Kidney (tissue), 14 donors: Measurements from ENCODE around the gene AGPS. TPM values are rescaled to one million over a fixed set of nuclear protein-coding genes. Genes with fewer than 3 reads are reported as not detected.
"Not testable (repeated sequence)": the region's sequence is repeated elsewhere in the genome, so short reads cannot be mapped to it uniquely, and the experiment has no call there.

Experiments
- DNase-seq, 5 donors: peaks; one replicate each; pipeline ENCODE4 v3.0.0-alpha.2; 2013 to 2020
- FAIRE-seq: peaks from 2 replicates; lab custom pipeline; 2012; peaks lifted over from hg19 to GRCh38; lab: Jason Lieb, UNC
- H3K27ac ChIP-seq, 2 donors: one replicate each; pipeline ENCODE4 v1.7.0; 2013; ENCODE audit warnings: low read depth in 2 of 2, low read length in 2 of 2, inconsistent platforms in 1 of 2
- H3K27me3 ChIP-seq: one replicate; pipeline ENCODE4 v1.7.1; 2013; ENCODE audit warnings: low read length, inconsistent platforms; ENCODE audit not compliant: control insufficient read depth, insufficient read depth
- H3K36me3 ChIP-seq, 3 donors: one replicate each; pipeline versions ENCODE4 v1.7.0 to v1.7.1; 2013; ENCODE audit warnings: low read length in 3 of 3, control low read depth in 1 of 3, inconsistent platforms in 1 of 3; ENCODE audit not compliant: insufficient read depth in 3 of 3, control insufficient read depth in 2 of 3
- H3K4me1 ChIP-seq, 3 donors: one replicate each; pipeline versions ENCODE4 v1.7.0 to v1.7.1; 2013; ENCODE audit warnings: low read length in 3 of 3, inconsistent platforms in 1 of 3, low read depth in 1 of 3; ENCODE audit not compliant: control insufficient read depth in 2 of 3, insufficient read depth in 2 of 3
- H3K4me3 ChIP-seq, 3 donors: one replicate each; pipeline versions ENCODE4 v1.7.0 to v1.8.1; 2013; ENCODE audit warnings: low read length in 3 of 3, control low read depth in 1 of 3, inconsistent platforms in 1 of 3
- H3K9ac ChIP-seq, 3 donors: one replicate each; pipeline versions ENCODE4 v1.7.0 to v1.7.1; 2013; ENCODE audit warnings: low read length in 3 of 3, control low read depth in 1 of 3, inconsistent platforms in 1 of 3
- H3K9me3 ChIP-seq, 3 donors: one replicate each; pipeline versions ENCODE4 v1.7.0 to v1.7.1; 2013; ENCODE audit warnings: low read length in 3 of 3, control low read depth in 1 of 3, inconsistent platforms in 1 of 3; ENCODE audit not compliant: control insufficient read depth in 2 of 3, insufficient read depth in 1 of 3
- intact Hi-C: fragments of 100-400 bp; cut with DNase I; formaldehyde crosslinking; loops from one replicate; pipeline ENCODE4 v1.11.1; 2022
- polyA plus RNA-seq: library from polyadenylated mRNA; stranded (reverse); fragments of 350-450 nt; fragmentation: Illumina TruSeq; extraction: RNeasy Lipid Tissue Mini Kit (QIAGEN cat#74804); gene quantifications from one replicate; pipeline ENCODE4 v1.2.3, GENCODE V29; 2014; ENCODE audit warnings: low read depth, low replicate concordance; ENCODE audit not compliant: insufficient read depth
- total RNA-seq: library from RNA; stranded (reverse); fragmentation: NEBNext Ultra II Directional; extraction: Animal tissue kit (Norgen Biotek cat#: 25700); gene quantifications from one replicate; pipeline ENCODE4 v1.2.1, GENCODE V29; 2021
- TF ChIP-seq, protein P1 (sequence below): IDR thresholded peaks from 3 replicates; pipeline ENCODE4 v1.5.1; 2012; ENCODE audit warnings: mild to moderate bottlenecking, moderate library complexity, borderline replicate concordance; ENCODE audit not compliant: insufficient read depth; ENCODE audit errors: extremely low read depth
- donor health status: control.
- donor health status: control.
- donor health status: control.
- donor health status: control.
- donor health status: control.
- donor health status: DM: yes; HTN: yes; CAD: no.
- donor health status: Normal renal cell carcinoma (clear cell type).

AGPS gene
- total and polyA plus RNA-seq, 2 donors from 2014 or later: 7.9 to 45.7 TPM

DNA sequence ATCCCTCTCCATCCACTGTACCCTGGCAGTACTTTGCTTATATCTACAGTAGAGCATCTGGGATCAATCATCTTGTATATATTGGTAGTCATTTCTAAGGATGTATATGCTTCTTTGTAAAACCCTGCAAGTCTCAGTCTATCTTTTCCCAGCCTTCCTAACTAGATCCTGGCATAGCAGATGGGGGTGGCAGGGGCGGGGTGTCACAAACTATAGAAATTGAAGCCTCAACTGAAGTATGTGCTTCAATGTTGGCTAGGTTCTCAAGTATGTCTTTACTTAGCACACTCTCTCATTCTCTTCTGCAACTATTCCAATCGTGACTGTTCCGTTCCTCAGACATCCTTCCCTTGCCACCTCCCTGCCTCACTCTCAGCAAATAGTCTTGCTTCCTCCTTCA, 30.1 kb upstream of the AGPS start:
- no peak overlapping the region for H3K4me3 ChIP-seq
- intact Hi-C loops: no loop called here
- no peaks in the 10 kb centered on the region for H3K27me3 ChIP-seq
- H3K36me3 ChIP-seq: no peaks in the 10 kb centered on the region
- FAIRE-seq (no peak), DNase-seq (no peak)
- no peak overlapping the region for H3K9ac ChIP-seq
- TF ChIP-seq, protein P1, sequence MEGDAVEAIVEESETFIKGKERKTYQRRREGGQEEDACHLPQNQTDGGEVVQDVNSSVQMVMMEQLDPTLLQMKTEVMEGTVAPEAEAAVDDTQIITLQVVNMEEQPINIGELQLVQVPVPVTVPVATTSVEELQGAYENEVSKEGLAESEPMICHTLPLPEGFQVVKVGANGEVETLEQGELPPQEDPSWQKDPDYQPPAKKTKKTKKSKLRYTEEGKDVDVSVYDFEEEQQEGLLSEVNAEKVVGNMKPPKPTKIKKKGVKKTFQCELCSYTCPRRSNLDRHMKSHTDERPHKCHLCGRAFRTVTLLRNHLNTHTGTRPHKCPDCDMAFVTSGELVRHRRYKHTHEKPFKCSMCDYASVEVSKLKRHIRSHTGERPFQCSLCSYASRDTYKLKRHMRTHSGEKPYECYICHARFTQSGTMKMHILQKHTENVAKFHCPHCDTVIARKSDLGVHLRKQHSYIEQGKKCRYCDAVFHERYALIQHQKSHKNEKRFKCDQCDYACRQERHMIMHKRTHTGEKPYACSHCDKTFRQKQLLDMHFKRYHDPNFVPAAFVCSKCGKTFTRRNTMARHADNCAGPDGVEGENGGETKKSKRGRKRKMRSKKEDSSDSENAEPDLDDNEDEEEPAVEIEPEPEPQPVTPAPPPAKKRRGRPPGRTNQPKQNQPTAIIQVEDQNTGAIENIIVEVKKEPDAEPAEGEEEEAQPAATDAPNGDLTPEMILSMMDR: no peak
- H3K4me1 ChIP-seq: no peaks in the 10 kb centered on the region
- H3K9me3 ChIP-seq: no peaks in the 10 kb centered on the region
- H3K27ac ChIP-seq: no peak overlapping the region

- DNase-seq (no peak), FAIRE-seq (no peak)
- Histone ChIP-seq H3K27me3 (no peaks in the 10 kb centered on the region), H3K27ac (no peak overlapping the region), H3K9ac (no peak overlapping the region), H3K4me1 (no peaks in the 10 kb centered on the region), H3K4me3 (no peak overlapping the region), H3K9me3 (no peaks in the 10 kb centered on the region), H3K36me3 (no peaks in the 10 kb centered on the region)
- intact Hi-C loops: no loop called here
- TF ChIP-seq, protein P1: no peak
These were observed 29.2 kb upstream of the AGPS start for GRCh38 chr2:177363332-177363731.

DNA sequence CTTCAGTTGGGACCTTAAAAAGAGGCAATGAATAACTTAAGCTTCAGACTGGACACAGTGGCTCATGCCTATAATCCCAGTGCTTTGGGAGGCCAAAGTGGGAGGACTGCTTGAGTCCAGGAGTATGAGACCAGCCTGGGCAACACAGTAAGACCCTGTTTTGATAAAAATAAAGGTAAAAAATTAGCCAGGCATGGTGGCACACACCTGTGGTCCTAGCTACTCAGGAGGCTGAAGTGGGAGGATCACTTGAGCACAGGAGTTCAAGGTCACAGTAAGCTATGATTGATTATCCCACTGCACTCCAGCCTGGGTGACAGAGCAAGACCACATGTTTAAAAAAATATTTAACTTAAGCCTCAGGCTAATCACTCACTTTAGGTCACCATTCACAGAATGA, 26.8 kb upstream of the AGPS start:
- H3K36me3 ChIP-seq, H3K9me3 ChIP-seq, DNase-seq, intact Hi-C loops, FAIRE-seq, H3K4me1 ChIP-seq, H3K9ac ChIP-seq, H3K4me3 ChIP-seq, H3K27ac ChIP-seq, H3K27me3 ChIP-seq: not testable (repeated sequence)

DNA sequence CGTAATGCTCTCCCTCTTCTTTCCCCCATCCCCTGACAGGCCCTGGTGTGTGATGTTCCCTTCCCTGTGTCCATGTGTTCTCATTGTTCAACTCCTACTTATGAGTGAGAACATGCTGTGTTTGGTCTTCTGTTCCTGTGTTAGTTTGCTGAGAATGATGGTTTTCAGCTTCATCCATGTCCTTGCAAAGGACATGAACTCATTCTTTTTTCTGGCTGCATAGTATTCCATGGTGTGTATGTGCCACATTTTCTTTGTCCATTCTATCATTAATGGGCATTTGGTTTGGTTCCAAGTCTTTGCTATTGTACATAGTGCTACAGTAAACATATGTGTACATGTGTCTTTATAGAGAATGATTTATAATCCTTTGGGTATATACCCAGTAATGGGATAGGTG, 24.6 kb upstream of the AGPS start:
- H3K4me1 ChIP-seq, DNase-seq, H3K9me3 ChIP-seq, intact Hi-C loops, H3K27ac ChIP-seq, H3K36me3 ChIP-seq, H3K4me3 ChIP-seq, H3K9ac ChIP-seq, FAIRE-seq, H3K27me3 ChIP-seq: not testable (repeated sequence)

DNA sequence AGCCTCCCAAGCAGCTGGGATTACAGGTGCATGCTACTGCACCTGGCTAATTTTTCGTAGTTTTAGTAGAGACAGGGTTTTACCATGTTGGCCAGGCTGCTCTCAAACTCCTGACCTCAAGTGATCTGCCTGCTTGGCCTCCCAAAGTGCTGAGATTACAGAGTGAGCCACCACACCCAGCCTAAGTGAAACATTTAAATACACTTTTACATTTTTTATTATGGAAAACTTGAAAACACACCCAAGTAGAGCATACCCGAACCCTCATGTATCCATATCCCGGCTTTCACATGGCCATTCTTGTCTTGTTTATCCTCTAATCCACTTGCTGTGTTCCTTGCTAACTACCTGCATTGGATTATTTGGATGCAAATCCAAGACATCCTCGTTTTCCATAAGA, 13.2 kb upstream of the AGPS start:
- TF ChIP-seq, protein P1: no peak
- intact Hi-C loops: no loop called here

More for the DNA sequence above, 13.2 kb upstream of the AGPS start:
- no peak overlapping the region for H3K27ac ChIP-seq
- H3K4me3 ChIP-seq: no peak overlapping the region
- no peaks in the 10 kb centered on the region for H3K9me3 ChIP-seq
- no peaks in the 10 kb centered on the region for H3K4me1 ChIP-seq
- H3K36me3 ChIP-seq: no peaks in the 10 kb centered on the region
- H3K27me3 ChIP-seq: no peaks in the 10 kb centered on the region
- DNase-seq (no peak), FAIRE-seq (no peak)
- H3K9ac ChIP-seq: no peak overlapping the region
